ENCODE measurements around the gene NOP53.
"Not testable (repeated sequence)": the region's sequence is repeated elsewhere in the genome, so short reads cannot be mapped to it uniquely, and the experiment has no call there.

DNA sequence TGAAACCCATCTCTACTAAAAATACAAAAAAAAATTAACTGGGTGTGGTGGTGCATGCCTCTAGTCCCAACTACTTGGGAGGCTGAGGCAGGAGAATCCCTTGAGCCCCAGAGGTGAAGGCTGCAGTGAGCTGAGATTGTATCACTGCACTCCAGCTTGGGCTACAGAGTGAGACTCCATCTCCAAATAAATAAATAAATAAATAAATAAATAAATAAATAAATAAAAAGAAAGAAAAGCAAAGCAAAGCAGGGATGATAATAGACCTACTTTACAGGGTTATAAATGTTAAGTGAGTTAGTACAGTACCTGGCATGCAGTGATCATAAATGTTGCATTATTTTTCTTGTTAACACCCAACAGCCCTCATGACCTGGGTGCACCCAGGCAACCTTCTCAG is 30.5 kb upstream of the NOP53 start:
- TF ChIP-seq, protein P1, sequence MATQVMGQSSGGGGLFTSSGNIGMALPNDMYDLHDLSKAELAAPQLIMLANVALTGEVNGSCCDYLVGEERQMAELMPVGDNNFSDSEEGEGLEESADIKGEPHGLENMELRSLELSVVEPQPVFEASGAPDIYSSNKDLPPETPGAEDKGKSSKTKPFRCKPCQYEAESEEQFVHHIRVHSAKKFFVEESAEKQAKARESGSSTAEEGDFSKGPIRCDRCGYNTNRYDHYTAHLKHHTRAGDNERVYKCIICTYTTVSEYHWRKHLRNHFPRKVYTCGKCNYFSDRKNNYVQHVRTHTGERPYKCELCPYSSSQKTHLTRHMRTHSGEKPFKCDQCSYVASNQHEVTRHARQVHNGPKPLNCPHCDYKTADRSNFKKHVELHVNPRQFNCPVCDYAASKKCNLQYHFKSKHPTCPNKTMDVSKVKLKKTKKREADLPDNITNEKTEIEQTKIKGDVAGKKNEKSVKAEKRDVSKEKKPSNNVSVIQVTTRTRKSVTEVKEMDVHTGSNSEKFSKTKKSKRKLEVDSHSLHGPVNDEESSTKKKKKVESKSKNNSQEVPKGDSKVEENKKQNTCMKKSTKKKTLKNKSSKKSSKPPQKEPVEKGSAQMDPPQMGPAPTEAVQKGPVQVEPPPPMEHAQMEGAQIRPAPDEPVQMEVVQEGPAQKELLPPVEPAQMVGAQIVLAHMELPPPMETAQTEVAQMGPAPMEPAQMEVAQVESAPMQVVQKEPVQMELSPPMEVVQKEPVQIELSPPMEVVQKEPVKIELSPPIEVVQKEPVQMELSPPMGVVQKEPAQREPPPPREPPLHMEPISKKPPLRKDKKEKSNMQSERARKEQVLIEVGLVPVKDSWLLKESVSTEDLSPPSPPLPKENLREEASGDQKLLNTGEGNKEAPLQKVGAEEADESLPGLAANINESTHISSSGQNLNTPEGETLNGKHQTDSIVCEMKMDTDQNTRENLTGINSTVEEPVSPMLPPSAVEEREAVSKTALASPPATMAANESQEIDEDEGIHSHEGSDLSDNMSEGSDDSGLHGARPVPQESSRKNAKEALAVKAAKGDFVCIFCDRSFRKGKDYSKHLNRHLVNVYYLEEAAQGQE (IDR thresholded peaks at IDR 0.05) = not testable (repeated sequence)
- TF ChIP-seq CTCF (IDR thresholded peaks at IDR 0.05; ENCODE audit: low read depth, low read length, missing input control); FOXA1 (IDR thresholded peaks at IDR 0.05); YY1 (IDR thresholded peaks at IDR 0.05): not testable (repeated sequence)
